ENCODE data around the gene DUSP8.

The DUSP8 gene

DNA sequence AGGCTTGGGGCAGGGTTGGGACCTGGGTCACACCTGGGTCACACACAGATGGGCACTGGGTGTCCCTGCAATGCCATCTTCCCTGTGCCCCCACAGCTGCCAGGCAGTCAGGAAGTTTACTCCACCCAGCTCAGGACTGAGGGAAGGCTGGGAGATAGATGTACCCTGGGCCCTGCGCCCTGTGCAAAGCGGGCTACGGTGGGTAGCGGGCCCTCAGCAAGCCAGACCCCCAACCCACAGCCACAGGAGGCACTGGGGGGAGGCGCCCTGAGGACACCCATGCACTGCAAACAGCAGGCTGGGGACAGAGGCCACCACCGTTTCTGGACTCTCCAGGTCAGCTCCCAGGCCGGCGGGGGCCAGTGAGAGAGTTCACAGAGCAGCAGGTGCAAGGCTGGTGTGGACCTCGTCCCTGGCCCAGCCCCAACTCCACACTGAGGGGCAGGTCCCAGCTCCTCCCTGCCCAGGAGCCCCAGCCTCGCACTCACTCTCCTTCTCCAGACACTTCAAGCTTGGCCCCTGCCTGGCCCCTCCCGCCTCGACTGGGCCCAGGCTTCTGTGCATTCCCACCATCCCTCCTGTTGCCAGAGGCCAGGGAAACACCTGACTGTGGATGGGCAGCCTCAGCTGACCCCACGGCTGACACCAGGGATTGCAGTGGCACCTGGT is 4.9 kb downstream of the DUSP8 start:
- no peak for DNase-seq (ENCODE audit: extremely low spot score, insufficient read length, low read depth)
- FAIRE-seq: no peak

GRCh38 chr11:1566381-1567051 is 5.6 kb downstream of the DUSP8 start:
- DNase-seq (ENCODE audit: extremely low spot score, insufficient read length, low read depth) (no peak), FAIRE-seq (no peak)

DNA sequence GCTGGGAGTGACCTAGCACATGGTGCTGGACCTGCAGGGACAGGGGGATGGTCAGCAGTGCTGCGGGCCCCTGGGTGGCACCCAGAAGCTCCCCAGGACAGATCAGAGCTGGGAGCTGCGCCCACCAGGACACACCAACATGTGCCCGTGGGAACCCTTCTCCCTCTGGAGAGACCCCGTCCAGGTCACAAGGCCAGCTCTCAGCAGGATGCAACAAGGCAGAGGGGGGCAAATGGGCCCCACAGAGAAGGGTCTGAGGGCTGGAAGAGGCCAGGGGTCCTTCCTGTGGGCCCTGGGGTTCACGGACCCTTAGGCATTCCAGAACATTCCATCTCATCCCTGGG is 6.2 kb downstream of the DUSP8 start:
- no peak for FAIRE-seq

GRCh38 chr11:1565173-1565903 is 6.7 kb downstream of the DUSP8 start:
- no peak for DNase-seq (ENCODE audit: extremely low spot score, insufficient read length, low read depth)
- no peak for FAIRE-seq

More for the DNA sequence above, 6.2 kb downstream of the DUSP8 start:
- DNase-seq (ENCODE audit: extremely low spot score, insufficient read length, low read depth): no peak

DNA sequence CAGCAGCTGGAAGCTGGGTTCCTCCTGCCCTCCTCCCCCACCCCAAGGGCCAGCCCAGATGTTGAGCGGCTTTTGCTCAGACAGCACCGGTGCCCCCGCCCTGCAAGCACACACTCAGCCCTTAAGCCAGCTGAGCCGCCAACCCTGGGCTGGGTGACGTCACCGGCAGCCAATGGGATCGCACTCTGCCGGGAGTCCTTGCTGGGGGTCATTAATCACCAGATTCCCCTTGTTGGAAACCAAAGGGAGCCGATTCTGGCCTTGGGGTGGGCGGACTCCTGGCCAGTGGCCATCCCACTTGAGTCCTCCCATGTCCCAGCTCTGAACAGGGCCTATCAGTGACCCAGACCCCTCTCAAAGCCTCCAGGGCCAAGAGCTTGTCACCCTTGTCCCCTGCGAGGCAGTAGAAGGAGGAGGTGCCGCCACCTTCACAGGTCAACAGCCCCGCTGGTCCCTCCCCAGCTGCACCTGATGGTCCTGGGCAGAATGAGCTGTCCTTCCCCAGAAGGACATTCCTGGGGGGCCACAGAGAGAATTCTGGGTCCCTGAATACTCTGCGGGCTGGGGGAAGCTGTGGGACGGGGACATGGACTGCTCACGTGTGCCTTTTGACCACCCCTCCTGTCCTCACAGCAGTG is 7.4 kb downstream of the DUSP8 start:
- DNase-seq (ENCODE audit: extremely low spot score, insufficient read length, low read depth) (no peak), FAIRE-seq (no peak)

GRCh38 chr11:1563697-1564534 is 8.2 kb downstream of the DUSP8 start:
- FAIRE-seq (no peak), DNase-seq (ENCODE audit: extremely low spot score, insufficient read length, low read depth) (no peak)

DNA sequence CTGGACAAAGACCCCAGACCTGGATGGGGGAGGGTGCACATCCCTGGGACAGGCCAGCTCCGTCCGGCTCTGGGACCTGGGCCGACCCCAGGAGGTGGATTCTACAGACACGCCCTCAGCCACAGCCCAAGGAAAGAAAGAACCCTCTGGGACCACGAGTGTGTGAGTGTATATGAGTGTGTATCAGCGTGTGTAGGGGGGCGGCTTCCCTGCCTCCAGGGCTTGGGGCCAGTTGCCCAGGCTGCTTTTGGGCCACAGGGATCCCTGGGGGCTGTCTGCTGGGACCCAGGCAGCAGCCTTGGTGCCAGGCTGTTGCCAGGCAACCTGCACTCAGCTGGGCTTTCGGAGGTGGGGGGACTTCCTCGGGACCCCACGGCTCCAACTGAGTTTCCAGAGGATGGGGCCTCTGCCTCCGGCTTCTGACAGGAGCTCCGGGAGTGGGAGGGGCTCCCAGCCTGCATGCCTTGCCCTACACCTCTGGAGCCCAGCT is 8.9 kb downstream of the DUSP8 start:
- FAIRE-seq: no peak
- no peak for DNase-seq (ENCODE audit: extremely low spot score, insufficient read length, low read depth)

DNA sequence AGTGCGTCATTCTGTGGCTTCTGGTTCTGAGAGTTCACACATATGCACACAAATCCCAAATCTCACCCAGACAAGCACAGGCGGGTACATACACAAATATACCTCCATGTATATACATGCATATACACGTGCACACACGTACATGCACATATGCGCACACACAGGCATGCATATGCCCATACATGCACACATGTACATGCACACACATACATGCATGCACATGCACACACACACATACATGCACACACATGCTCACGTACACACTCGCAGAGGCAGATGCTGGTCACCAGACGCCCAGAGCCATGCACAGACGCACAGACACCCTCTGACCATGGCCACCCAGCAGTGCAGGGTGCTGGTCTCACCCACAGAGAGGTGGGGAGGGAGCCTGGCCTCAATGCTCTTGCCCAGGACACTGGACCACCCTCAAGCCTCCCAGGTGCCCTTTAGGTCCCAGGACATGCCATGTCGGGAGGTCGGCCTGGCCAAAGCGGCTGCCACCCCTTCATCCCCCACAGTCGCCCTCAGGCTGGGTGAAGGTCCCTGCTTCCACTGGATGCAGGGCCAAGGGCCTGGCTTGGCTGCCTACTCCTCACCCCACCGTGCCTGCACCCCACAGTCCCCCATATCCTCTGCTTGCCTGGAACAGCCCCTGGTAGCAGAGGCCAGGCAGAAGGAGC is 9.5 kb downstream of the DUSP8 start:
- DNase-seq (ENCODE audit: extremely low spot score, insufficient read length, low read depth): no peak
- FAIRE-seq: no peak

- DNase-seq (ENCODE audit: extremely low spot score, insufficient read length, low read depth) (no peak), FAIRE-seq (no peak)
These were observed 10.1 kb downstream of the DUSP8 start for GRCh38 chr11:1561955-1562354.

- FAIRE-seq (no peak), DNase-seq (ENCODE audit: extremely low spot score, insufficient read length, low read depth) (no peak)
These were observed 10.8 kb downstream of the DUSP8 start for GRCh38 chr11:1561266-1561665.

DNA sequence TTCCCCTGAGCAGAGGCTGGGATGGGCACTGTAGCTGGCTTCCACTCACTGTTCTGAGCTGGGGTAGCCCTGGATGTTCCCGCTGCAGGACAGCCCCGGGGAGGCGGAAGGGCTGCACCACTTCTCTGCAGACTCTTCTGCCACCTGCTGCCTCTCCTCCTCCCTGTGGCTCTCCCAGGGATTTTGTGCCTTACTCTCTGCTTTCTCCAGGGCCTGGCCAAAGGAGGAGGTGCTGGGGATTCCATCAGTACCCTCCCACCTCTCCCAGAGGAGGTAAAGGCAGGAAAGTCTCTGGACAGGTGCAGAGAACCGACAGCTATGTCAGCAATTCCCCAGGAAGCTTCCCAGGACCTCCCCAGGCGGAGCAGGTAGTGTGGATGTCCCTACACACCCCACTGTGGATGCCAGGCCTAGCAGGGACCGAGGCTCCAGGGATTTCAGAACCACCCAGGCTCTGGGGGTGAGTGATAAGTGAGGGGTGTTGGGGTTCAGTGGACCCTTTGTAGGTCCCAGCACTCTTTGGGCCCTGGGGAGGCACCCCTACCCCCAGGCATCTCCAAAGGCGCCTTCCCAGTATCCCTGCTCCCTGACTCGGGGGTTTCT is 11.3 kb downstream of the DUSP8 start:
- no peak for FAIRE-seq
- DNase-seq (ENCODE audit: extremely low spot score, insufficient read length, low read depth): no peak

DNA sequence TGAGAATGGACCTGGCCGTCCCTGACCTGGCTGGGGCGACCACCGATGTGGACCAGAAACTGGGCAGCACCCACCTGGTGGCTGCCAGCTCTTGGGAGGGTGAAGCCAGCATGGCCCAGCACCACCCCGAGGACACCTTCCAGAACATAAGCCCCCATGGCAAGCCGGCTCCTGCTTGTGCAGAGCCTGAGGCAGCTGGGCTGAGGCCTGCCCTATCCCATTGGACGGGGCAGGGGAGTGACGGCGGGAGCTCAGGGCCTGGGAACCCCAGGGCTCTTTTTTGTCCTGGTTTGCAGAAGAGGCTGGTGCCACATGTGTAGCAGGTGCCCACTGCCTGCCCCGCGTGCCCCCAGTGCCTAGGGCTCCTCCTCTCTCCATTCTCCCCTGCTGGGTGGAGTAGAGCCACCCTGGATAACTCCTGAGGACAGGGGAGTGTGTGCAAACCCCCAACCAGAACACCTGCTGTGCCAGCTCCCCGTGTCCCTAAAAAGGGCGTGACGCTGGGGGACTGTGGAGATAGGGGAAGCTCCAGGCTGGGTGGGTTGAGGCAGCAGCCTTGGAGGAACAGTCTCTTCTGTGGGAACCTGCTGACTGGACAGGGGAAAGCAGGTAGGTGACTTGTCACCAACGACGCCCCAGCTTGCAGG is 11.9 kb downstream of the DUSP8 start:
- no peak for DNase-seq (ENCODE audit: extremely low spot score, insufficient read length, low read depth)
- no peak for FAIRE-seq

DNA sequence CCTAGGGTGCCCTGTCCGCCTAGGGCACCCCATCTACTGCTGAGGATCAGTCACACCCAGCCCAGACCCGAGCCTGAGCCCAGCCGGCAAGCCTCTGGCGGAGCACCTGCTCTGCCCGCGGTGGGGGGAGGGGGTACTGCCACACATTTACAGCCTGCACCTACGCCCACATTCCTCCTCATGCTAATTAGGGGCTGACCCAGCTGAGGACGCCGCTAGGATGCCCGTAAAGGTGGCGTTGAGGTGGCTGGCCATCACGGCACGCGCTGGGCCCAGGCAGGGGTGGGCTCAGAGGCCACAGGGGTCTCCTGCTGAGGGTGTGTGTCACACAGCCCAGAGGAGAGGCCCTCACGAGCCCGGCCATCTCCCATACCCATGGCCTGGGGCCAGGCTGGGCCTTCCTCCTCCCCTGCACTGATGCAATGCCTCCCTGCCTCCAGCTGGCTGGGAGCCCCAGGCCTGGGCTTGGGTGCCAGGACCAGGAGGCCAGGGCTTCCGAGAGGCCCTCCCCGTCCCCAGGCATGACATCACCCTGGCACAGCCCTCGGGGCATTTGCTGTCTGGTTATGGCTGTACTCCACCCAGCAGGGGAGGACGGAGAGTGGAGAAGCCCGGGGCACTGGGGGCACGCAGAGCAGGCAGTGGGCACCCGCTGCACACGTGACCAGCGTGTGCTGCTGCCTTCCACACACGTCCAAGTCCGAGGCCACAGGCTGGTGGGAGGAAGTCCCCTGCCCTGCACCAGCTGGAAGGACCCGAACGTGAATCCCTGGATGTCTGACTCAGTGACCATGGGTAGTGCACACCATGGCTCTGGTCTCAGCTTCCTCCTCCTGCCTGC is 12.7 kb downstream of the DUSP8 start:
- FAIRE-seq: no peak
- DNase-seq (ENCODE audit: extremely low spot score, insufficient read length, low read depth): no peak

GRCh38 chr11:1558775-1559110 is 13.3 kb downstream of the DUSP8 start:
- no peak for DNase-seq (ENCODE audit: extremely low spot score, insufficient read length, low read depth)
- no peak for FAIRE-seq

DNA sequence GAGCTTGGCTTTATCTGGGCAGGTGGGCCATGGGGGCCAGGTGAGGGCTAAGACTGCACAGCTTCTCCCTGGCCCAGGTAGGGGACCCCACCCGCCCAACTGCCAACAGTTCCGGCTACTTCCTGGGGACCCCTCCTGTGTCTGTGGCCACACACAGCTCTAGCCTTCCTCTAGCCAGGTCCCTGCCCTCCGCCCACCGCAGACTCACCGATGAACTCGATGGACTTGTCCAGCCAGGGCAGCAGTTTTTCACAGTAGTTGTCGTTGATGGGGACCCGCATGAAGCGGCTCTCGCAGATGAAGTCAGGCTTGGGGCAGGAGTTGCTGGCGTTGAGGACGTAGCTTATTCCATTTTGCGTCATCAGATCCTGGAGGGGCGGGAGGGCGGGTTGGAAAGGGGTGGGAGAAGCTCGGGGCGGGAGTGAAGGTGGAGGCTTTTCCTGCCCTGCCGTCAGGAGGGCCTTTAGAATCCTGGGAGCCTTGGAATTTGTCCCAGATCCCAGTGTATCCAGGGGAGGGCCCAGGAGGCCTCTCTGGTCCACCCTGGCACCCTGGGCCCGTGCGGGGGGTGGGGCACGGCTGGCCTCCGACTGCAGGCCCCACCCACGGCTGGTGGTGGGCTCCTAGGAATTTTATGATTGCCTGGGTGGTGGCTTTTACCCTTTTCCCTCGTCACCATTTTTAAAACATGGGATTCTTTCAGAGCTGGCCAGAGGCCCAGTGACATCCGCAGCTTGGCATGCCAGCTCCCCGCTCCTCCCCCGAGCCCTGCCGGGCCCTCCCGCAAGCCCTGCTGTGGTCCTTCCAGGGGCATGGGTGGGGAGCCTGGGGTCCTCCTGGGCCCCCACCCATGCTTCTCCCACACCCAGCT is 13.9 kb downstream of the DUSP8 start:
- DNase-seq (ENCODE audit: extremely low spot score, insufficient read length, low read depth) (no peak), FAIRE-seq (no peak)

DNA sequence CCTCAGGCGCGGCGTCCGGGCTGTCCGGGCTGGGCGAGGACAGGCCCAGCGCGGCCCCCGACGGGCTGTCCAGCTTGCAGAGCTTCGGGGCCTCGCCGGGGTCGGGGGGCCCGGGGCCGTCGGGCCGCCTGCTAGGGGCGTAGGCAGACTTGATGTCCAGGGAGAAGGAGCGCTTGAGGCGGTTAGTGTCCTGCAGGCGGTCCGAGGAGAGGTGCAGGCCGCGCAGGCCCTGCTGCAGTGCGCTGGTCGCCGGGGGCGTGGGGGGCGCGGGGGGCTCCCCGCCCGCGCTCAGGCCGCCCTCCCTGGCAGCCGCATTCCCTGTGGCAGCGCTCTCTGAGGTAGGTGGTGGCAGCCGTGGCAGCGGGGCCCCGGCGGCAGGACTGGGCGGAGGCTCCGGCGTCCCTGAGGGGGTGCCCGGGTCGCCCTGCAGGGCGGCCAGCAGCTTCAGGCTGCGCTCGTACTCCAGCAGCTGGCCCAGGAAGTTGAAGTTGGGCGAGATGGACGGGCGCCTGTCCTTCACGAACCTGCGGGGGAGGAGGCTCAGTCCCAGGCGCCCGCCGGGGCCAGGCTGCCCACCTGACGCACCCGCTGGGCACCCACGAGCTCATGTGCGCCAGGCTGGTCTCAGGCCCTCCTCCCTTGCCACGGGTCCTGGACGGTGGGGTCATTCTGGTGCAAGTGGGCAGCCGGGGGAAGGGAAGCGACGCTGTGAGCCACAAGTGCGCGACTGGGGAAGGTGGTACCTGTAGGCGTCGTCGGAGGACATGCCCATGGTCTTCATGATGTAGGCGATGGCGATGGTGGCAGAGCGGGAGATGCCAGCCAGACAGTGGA is 14.8 kb downstream of the DUSP8 start:
- FAIRE-seq (no peak), DNase-seq (ENCODE audit: extremely low spot score, insufficient read length, low read depth) (no peak)
